C4-2B (cell line): Measurements from ENCODE around the gene COL12A1.

Experiments
- H3K27ac ChIP-seq: fragments of 450-650 bp; 2 replicates; pipeline ENCODE4 v1.5.1; 2017
- ZFX ChIP-seq: fragments of 450-650 bp; IDR thresholded peaks from 2 replicates; pipeline ENCODE4 v1.6.1; 2017
- TF ChIP-seq, protein P1 (sequence below): fragments of 450-650 bp; conservative IDR thresholded peaks from 2 replicates; pipeline ENCODE4 v1.5.1; 2017; ENCODE audit warnings: mild to moderate bottlenecking

COL12A1 gene

DNA sequence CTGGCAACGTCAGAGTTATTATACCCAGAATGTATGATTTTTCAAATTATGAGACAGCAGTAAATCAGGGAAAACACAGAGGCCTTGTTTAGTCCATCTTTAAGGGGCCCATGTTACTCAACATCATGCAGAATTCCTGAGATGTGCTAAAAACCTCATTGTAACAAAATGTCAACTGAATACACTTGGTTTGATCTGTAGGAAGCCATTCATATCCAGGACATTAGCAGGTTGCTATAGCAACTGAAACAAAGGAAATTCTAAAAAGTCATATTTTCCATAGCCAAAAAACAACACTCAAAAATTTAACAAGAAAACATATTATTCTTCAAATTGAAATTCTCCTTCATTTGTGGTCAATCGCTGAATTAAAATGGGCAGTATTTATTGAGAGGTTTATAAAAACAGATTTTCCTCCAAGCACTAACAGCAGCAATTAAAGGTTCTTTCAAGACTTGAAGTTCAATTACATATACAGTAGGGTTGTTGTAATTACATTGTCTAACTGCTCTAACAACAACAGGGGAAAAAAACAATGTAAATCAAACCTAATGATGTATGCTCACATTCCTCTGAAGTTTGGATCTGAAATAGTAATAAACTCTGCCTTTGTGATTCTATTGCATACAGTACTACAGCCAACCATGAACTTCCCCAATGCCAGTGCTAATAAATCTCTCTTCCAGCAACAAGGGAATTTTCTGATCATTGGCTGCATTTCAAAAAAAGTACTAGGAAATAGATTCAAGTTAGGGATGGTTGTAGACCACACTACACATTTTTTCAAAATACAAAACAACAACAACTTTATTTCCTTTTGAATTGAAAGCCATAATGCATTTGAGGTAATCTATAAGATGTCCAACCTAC, 34.9 kb downstream of the COL12A1 start:
- no peak for TF ChIP-seq ZFX
- TF ChIP-seq, protein P1, sequence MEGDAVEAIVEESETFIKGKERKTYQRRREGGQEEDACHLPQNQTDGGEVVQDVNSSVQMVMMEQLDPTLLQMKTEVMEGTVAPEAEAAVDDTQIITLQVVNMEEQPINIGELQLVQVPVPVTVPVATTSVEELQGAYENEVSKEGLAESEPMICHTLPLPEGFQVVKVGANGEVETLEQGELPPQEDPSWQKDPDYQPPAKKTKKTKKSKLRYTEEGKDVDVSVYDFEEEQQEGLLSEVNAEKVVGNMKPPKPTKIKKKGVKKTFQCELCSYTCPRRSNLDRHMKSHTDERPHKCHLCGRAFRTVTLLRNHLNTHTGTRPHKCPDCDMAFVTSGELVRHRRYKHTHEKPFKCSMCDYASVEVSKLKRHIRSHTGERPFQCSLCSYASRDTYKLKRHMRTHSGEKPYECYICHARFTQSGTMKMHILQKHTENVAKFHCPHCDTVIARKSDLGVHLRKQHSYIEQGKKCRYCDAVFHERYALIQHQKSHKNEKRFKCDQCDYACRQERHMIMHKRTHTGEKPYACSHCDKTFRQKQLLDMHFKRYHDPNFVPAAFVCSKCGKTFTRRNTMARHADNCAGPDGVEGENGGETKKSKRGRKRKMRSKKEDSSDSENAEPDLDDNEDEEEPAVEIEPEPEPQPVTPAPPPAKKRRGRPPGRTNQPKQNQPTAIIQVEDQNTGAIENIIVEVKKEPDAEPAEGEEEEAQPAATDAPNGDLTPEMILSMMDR: no peak
- no peak overlapping the region for H3K27ac ChIP-seq

DNA sequence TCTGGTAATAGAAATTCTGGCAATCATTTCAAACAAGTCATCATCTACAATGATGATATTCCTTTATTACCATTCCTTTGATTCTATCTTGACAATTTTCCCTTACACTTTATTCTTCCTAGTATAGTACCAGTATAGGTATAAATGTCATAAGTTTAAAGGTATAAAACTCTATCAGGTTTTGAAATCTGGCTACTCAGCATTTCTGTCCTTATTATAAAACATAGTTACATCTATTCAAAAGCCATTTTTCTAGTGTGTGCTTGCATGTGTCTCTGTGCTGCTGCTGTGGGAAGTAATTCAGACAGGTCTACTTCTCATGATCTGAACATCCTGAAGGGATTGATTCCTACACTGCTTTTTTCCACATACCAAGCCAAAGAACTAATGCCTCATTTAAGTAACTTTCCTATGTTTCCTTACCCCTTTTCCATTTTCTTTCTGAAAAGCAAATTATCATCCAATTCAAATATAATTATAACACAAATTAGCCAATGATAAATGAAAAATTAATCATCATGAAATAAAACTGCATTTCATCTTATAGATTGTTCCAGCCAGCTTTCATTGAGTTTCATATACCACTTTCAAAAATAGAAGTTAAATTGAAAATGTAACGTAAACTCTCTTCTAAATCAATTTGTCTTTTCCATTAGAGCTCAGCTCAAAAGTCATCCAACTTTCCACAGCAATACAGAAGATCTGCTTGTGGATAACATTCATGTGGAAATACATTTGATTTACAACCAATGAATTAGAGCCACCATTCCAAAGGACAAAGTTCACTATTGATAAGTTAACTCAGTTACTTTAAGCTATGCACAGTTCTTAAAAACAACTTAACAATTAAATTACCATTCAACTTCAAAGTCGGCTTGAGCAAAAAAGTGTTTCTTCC, 35.9 kb downstream of the COL12A1 start:
- H3K27ac ChIP-seq: no peak overlapping the region
- TF ChIP-seq, protein P1: no peak

DNA sequence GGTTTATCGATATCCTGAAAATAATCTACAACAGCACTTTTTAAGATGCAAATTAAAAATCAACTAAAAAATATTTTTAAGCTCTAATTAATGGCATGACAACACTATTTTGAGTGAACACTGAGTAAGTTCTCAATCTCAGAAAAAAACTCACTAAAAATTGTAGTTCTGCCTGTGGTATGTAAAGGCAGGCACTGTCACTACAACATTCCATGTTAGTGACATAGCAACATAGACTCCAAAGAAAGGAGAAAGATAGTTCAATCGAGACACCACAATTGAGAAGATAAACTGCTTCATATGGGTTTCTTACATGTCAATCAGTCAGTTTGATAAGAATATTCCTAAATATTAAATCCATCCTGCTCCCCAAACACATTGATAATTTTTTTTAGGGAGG, 38.0 kb downstream of the COL12A1 start:
- no peak overlapping the region for H3K27ac ChIP-seq
- TF ChIP-seq, protein P1: no peak
- TF ChIP-seq ZFX: no peak

DNA sequence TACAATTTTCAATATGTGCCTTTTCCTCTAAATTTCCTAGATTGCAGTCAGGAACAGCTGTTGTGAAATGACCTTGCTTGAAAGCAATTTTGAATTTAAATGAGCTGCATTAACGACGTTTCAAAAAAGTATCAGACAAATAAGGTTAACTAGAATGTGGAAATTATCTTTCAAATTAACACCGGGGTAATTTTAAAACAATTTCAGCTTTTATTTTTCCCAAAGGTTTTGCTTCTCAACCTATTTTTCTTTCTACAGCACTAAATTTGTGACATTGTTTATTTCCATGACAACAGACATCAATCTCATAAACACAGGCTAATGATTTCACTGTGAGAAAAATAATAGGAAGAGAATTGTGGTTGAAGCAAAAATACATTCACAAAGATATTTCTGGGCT, 38.5 kb downstream of the COL12A1 start:
- no peak overlapping the region for H3K27ac ChIP-seq
- TF ChIP-seq, protein P1: no peak
- no peak for TF ChIP-seq ZFX

DNA sequence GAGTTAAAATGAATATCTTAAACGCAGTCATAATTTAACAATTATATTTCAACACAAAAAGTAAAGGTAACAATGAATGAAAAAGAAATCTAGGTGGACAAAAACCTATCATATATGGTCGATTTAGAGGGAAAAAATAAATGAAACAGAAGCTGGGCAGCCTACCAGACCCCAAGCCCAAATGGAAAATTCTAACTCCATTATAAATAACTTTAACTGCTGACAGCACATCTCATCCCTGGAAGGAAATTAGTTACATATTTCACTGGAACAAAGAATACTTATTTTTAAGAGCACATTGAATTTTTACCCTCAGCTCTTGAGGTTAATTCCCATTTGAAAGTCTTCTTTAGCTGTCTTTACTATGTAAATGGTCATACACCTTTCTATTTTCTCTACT, 39.1 kb downstream of the COL12A1 start:
- TF ChIP-seq, protein P1: no peak
- TF ChIP-seq ZFX: no peak
- no peak overlapping the region for H3K27ac ChIP-seq

DNA sequence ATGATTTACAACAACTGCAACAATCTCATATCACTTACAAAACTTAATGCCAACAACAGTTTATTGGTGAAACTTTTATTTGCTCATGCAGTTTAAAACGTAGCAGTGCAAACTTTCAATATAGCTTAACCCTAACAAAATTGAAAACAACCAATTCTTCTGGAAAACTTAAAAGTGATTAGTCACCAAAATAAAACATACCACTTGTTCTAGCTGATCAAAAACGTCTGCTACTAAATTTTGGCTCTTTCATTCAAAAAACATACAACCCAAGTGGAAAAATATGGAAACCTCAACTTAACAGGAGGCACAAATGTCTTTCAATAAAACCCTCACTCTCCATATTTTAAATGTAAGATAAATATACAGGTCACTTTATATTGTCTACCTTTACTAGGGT, 39.6 kb downstream of the COL12A1 start:
- no peak overlapping the region for H3K27ac ChIP-seq
- no peak for TF ChIP-seq ZFX
- TF ChIP-seq, protein P1: no peak

DNA sequence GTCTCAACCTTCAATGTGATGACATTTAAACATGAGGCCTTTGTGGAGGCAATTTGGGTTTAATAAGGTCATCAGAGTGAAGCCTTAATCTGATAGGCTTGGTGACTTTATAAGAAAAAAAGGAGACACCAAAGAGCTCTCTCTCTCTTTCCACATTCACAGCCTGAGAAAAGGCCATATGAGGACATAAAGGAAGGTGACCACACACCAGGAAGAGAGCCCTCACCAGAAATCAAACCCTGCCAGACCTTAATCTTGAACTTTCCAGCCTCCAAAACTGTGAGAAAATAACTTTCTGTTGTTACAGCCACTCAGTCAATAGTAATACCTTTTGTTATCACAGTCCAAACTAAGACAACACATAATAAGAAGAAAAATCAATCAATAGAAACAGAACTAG, 47.7 kb downstream of the COL12A1 start:
- TF ChIP-seq, protein P1: no peak
- no peak for TF ChIP-seq ZFX
- H3K27ac ChIP-seq: no peak overlapping the region
